GM12878 (cell line): Measurements from ENCODE around the gene CEP83. TPM values are rescaled to one million over a fixed set of nuclear protein-coding genes. Genes with fewer than 3 reads are reported as not detected.

Experiments used
- ATAC-seq: fragments of 200-7000 bp; cut with Tn5 transposase; 3 replicates; pipeline ENCODE4 v1.9.1; 2020; ENCODE audit warnings: mild to moderate bottlenecking, moderate library complexity
- BruUV-seq: library from RNA; stranded (reverse); fragments of 400-500 nt; replicated peaks from 2 replicates; lab custom pipeline; 2021; lab: Mats Ljungman, UMichigan
- CTCF ChIA-PET: fragments of 300-600 bp; sonication (Branson Sonifier 250); formaldehyde crosslinking; extraction: SDS; loops from one replicate; lab custom pipeline; 2021; ENCODE audit warnings: inconsistent platforms; lab: Yijun Ruan, JAX
- POLR2A ChIA-PET: fragments of 350-600 bp; formaldehyde crosslinking; extraction: SDS; loops from one replicate; lab custom pipeline; 2021; ENCODE audit warnings: inconsistent platforms; lab: Charles Lee
- RAD21 ChIA-PET: fragments of 300-600 bp; sonication (Branson Sonifier 250); formaldehyde crosslinking; loops from one replicate; lab custom pipeline; 2023; ENCODE audit warnings: antibody characterized with exemption; ENCODE audit not compliant: unreplicated experiment; lab: Charles Lee
- SMC1A ChIA-PET: fragments of 300-600 bp; sonication (Branson Sonifier 250); formaldehyde crosslinking; loops from one replicate; lab custom pipeline; 2023; ENCODE audit not compliant: unreplicated experiment, uncharacterized antibody; lab: Charles Lee
- DNase-seq: peaks from one replicate; pipeline ENCODE4 v3.0.0-alpha.2; 2011; ENCODE audit warnings: low read depth, low spot score
- FAIRE-seq: peaks from 3 replicates; lab custom pipeline; 2011; peaks lifted over from hg19 to GRCh38; lab: Jason Lieb, UNC
- H2AFZ ChIP-seq: 2 replicates; pipeline ENCODE4 v1.6.0; 2011; ENCODE audit warnings: low read depth, low read length, control low read depth; ENCODE audit not compliant: control insufficient read depth
- H3K27ac ChIP-seq: 2 replicates; pipeline ENCODE4 v1.5.1; 2011; ENCODE audit warnings: control low read depth; ENCODE audit not compliant: control insufficient read depth, insufficient read depth
- H3K27me3 ChIP-seq, 2 experiments: replicated peaks in 1 of 2; 2 replicates each; pipeline versions ENCODE4 v1.6.0 to v1.6.1; 2011; ENCODE audit warnings: low read length in 1 of 2; ENCODE audit not compliant: control insufficient read depth in 2 of 2, insufficient read depth in 2 of 2
- H3K36me3 ChIP-seq, 2 experiments: 2 replicates each; pipeline ENCODE4 v1.5.1; 2011; ENCODE audit warnings: low read length in 1 of 2; ENCODE audit not compliant: control insufficient read depth in 2 of 2, insufficient read depth in 2 of 2
- H3K4me1 ChIP-seq: 2 replicates; pipeline ENCODE4 v1.6.1; 2011; ENCODE audit warnings: mild to moderate bottlenecking, low read length, moderate library complexity, mixed read lengths; ENCODE audit not compliant: control insufficient read depth, insufficient read depth
- H3K4me2 ChIP-seq: 2 replicates; pipeline ENCODE4 v1.6.0; 2011; ENCODE audit warnings: control low read depth; ENCODE audit not compliant: control insufficient read depth, insufficient read depth
- H3K4me3 ChIP-seq: fragments of 200-600 bp; sonication (generic); 2 replicates; pipeline ENCODE4 v1.5.1; 2016
- H3K79me2 ChIP-seq: 2 replicates; pipeline ENCODE4 v1.6.0; 2011; ENCODE audit warnings: low read length; ENCODE audit not compliant: control insufficient read depth, insufficient read depth
- H3K9ac ChIP-seq: 2 replicates; pipeline ENCODE4 v1.8.0; 2011; ENCODE audit warnings: low read length, control low read depth, mixed read lengths; ENCODE audit not compliant: control insufficient read depth, insufficient read depth
- H3K9me3 ChIP-seq: replicated peaks from 3 replicates; pipeline ENCODE4 v1.5.1; 2011; ENCODE audit warnings: mild to moderate bottlenecking, low read length; ENCODE audit not compliant: control insufficient read depth, insufficient read depth
- H4K20me1 ChIP-seq: 2 replicates; pipeline ENCODE4 v1.6.0; 2011; ENCODE audit not compliant: control insufficient read depth, insufficient read depth
- CBFB ChIP-seq: IDR thresholded peaks from 2 replicates; pipeline ENCODE4 v1.6.1; 2016; ENCODE audit warnings: antibody characterized with exemption, low read depth
- MYC ChIP-seq: IDR thresholded peaks from 2 replicates; pipeline ENCODE4 v1.6.1; 2011; ENCODE audit warnings: mild to moderate bottlenecking, low read length, moderate library complexity, inconsistent platforms; ENCODE audit not compliant: insufficient read depth, insufficient replicate concordance, insufficient read length, severe bottlenecking
- POLR2AphosphoS5 ChIP-seq: IDR thresholded peaks from 2 replicates; pipeline ENCODE4 v1.6.1; 2011; ENCODE audit warnings: mild to moderate bottlenecking, low read length, inconsistent platforms
- RCOR1 ChIP-seq: conservative IDR thresholded peaks from 2 replicates; pipeline ENCODE4 v1.6.1; 2012; ENCODE audit warnings: low read depth, low read length, improper control_type of control experiment
- SPI1 ChIP-seq: IDR thresholded peaks from 2 replicates; pipeline ENCODE4 v1.6.1; 2011; ENCODE audit warnings: low read depth, mild to moderate bottlenecking, low read length, moderate library complexity, borderline replicate concordance; ENCODE audit not compliant: insufficient read depth
- WGBS: methylation state at CpG from one replicate; pipeline ENCODE4 v1.1.6; 2016; ENCODE audit warnings: low lambda C conversion rate; ENCODE audit not compliant: insufficient replicate concordance, insufficient coverage; ENCODE audit errors: missing lambda C conversion rate; 5-methylcytosine and 5-hydroxymethylcytosine counted together
- in situ Hi-C: fragments of 300-500 bp; cut with MboI; formaldehyde crosslinking; loops from 9 replicates; pipeline ENCODE4 v1.14.3; 2018; ENCODE audit warnings: mixed read lengths
- intact Hi-C: fragments of 100-400 bp; cut with micrococcal nuclease; formaldehyde crosslinking; loops from one replicate; pipeline ENCODE4 v1.14.2; 2022; ENCODE audit not compliant: unreplicated experiment
- polyA plus RNA-seq, 11 experiments: library from polyadenylated mRNA; depleted of rRNA in 4 of 11; unstranded in 6 of 11; stranded (reverse) in 5 of 11; fragments of >200 nt; fragmentation: Nextera tagmentation in 4 of 11; fragmentation: Illumina TruSeq in 1 of 11; extraction: Ambion mirVana in 4 of 11; extraction: Trizol in 1 of 11; gene quantifications; 1 replicate in 1 of 11; 2 replicates in 10 of 11; pipeline versions ENCODE4 v1.2.1 to v1.2.3, GENCODE V29; 2011 to 2016; ENCODE audit warnings: inconsistent platforms in 2 of 11, missing spikeins in 2 of 11, low read depth in 1 of 11
- total RNA-seq, 4 experiments: library from RNA; depleted of rRNA in 3 of 4; stranded (reverse); fragments of >200 nt in 3 of 4; fragmentation: Illumina TruSeq in 1 of 4; extraction: Trizol in 1 of 4; gene quantifications; 2 replicates each; pipeline versions ENCODE4 v1.2.1 to v1.2.3, GENCODE V29; 2013 to 2021
- TF ChIP-seq, protein P1 (sequence below): fragments of 450-650 bp; IDR thresholded peaks from 2 replicates; pipeline ENCODE4 v1.6.1; 2018; ENCODE audit warnings: borderline replicate concordance, mild to moderate bottlenecking; ENCODE audit not compliant: partially characterized antibody
- TF ChIP-seq, protein P2 (sequence below): fragments of 150-350 bp; IDR thresholded peaks from 2 replicates; pipeline ENCODE4 v1.6.1; 2016; ENCODE audit warnings: low read depth, low read length
- TF ChIP-seq, protein P3 (sequence below): fragments of 450-650 bp; IDR thresholded peaks from 2 replicates; pipeline ENCODE4 v1.6.1; 2016; ENCODE audit warnings: mild to moderate bottlenecking

CEP83 gene
- total and polyA plus RNA-seq, 10 of the 15 experiments (the other 5 are each of a cell fraction or from before 2014, with no cell fraction given): 4.3 to 39.0 (median 22.5) TPM

DNA sequence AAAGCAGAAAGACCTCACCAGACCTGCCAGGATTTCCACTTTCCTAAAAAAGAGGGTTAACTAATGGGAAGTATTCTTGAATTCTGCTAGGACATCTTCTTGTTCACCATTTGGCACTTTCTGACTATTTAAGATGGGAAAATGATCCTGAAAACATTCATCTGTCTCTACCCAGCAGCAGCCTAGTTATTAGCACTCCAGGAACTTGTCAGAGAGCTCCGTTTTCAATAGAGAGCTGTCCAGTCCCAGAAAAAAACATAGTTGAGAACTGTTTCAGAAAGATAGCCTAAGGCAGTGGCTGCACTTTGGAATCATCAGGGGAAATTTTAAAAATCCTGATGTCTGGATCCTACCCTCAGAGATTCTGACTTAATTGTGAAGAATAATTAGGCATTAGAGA lies 22.1 kb upstream of the CEP83 start:
- SMC1A ChIA-PET: interaction anchor here (1.0 to 1.1 kb wide), 2 partner anchors 29 to 48 kb away, joined by 3 read pairs; no protein-coding TSS in a partner anchor
- Histone ChIP-seq H3K27ac (no peak overlapping the region), H4K20me1 (no peaks in the 10 kb centered on the region), H3K4me2 (no peak overlapping the region), H3K36me3 (no peaks in the 10 kb centered on the region), H3K4me3 (no peak overlapping the region), H3K9me3 (no peaks in the 10 kb centered on the region), H3K79me2 (no peaks in the 10 kb centered on the region), H3K4me1 (no peaks in the 10 kb centered on the region), H3K27me3 (no peaks in the 10 kb centered on the region), H3K9ac (no peak overlapping the region), H2AFZ (no peak overlapping the region)
- DNase-seq (no peak), ATAC-seq (no peak), FAIRE-seq (no peak)
- POLR2A ChIA-PET: interaction anchor here (0.7 kb wide), 1 partner anchor 65 kb away, joined by 3 read pairs; no protein-coding TSS in a partner anchor
- no peak for TF ChIP-seq CBFB
- no peak for TF ChIP-seq RCOR1
- no peak for TF ChIP-seq POLR2AphosphoS5
- TF ChIP-seq, protein P1, sequence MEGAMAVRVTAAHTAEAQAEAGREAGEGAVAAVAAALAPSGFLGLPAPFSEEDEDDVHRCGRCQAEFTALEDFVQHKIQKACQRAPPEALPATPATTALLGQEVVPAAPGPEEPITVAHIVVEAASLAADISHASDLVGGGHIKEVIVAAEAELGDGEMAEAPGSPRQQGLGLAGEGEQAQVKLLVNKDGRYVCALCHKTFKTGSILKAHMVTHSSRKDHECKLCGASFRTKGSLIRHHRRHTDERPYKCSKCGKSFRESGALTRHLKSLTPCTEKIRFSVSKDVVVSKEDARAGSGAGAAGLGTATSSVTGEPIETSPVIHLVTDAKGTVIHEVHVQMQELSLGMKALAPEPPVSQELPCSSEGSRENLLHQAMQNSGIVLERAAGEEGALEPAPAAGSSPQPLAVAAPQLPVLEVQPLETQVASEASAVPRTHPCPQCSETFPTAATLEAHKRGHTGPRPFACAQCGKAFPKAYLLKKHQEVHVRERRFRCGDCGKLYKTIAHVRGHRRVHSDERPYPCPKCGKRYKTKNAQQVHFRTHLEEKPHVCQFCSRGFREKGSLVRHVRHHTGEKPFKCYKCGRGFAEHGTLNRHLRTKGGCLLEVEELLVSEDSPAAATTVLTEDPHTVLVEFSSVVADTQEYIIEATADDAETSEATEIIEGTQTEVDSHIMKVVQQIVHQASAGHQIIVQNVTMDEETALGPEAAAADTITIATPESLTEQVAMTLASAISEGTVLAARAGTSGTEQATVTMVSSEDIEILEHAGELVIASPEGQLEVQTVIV: no peak
- no peak for TF ChIP-seq MYC
- TF ChIP-seq, protein P2, sequence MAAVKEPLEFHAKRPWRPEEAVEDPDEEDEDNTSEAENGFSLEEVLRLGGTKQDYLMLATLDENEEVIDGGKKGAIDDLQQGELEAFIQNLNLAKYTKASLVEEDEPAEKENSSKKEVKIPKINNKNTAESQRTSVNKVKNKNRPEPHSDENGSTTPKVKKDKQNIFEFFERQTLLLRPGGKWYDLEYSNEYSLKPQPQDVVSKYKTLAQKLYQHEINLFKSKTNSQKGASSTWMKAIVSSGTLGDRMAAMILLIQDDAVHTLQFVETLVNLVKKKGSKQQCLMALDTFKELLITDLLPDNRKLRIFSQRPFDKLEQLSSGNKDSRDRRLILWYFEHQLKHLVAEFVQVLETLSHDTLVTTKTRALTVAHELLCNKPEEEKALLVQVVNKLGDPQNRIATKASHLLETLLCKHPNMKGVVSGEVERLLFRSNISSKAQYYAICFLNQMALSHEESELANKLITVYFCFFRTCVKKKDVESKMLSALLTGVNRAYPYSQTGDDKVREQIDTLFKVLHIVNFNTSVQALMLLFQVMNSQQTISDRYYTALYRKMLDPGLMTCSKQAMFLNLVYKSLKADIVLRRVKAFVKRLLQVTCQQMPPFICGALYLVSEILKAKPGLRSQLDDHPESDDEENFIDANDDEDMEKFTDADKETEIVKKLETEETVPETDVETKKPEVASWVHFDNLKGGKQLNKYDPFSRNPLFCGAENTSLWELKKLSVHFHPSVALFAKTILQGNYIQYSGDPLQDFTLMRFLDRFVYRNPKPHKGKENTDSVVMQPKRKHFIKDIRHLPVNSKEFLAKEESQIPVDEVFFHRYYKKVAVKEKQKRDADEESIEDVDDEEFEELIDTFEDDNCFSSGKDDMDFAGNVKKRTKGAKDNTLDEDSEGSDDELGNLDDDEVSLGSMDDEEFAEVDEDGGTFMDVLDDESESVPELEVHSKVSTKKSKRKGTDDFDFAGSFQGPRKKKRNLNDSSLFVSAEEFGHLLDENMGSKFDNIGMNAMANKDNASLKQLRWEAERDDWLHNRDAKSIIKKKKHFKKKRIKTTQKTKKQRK: no peak
- TF ChIP-seq, protein P3, sequence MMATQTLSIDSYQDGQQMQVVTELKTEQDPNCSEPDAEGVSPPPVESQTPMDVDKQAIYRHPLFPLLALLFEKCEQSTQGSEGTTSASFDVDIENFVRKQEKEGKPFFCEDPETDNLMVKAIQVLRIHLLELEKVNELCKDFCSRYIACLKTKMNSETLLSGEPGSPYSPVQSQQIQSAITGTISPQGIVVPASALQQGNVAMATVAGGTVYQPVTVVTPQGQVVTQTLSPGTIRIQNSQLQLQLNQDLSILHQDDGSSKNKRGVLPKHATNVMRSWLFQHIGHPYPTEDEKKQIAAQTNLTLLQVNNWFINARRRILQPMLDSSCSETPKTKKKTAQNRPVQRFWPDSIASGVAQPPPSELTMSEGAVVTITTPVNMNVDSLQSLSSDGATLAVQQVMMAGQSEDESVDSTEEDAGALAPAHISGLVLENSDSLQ: no peak
- TF ChIP-seq SPI1: no peak
- intact Hi-C loops: no loop called here
- BruUV-seq: no TSS peak
- RAD21 ChIA-PET: no interaction called here
- CTCF ChIA-PET: interaction anchor here (0.9 to 1.9 kb wide), 5 partner anchors 9 to 348 kb away, joined by 3 to 7 read pairs (median 4); no protein-coding TSS in a partner anchor
- 0% methylated on average over 1 of the region's 1 CpG for WGBS
- in situ Hi-C loops: no loop called here
